HEK293 (cell line): ENCODE measurements around the gene DDIT4.

Source experiments
- CTCF ChIA-PET: fragments of 350-600 bp; formaldehyde crosslinking; extraction: SDS; loops from one replicate; lab custom pipeline; 2021; ENCODE audit warnings: antibody characterized with exemption; lab: Yijun Ruan, JAX
- POLR2A ChIA-PET: fragments of 300-600 bp; formaldehyde crosslinking; extraction: SDS; loops from one replicate; lab custom pipeline; 2020; ENCODE audit warnings: antibody characterized with exemption, inconsistent platforms; lab: Yijun Ruan, JAX
- H3K27ac ChIP-seq: fragments of 200-500 bp; sonication (Bioruptor generic); 2 replicates; pipeline ENCODE4 v1.5.1; 2014; ENCODE audit warnings: low read depth, low read length, control low read depth, inconsistent platforms; ENCODE audit errors: extremely low read depth
- H3K36me3 ChIP-seq, 2 experiments: fragments of 200-500 bp in 1 of 2; sonication (Bioruptor generic) in 1 of 2; 1 replicate in 1 of 2; 2 replicates in 1 of 2; pipeline ENCODE4 v1.5.1; 2014 to 2017; ENCODE audit warnings: inconsistent platforms in 2 of 2, low read length in 2 of 2; ENCODE audit not compliant: control insufficient read depth in 2 of 2, insufficient read depth in 1 of 2
- H3K4me1 ChIP-seq: fragments of 200-500 bp; sonication (Bioruptor generic); 2 replicates; pipeline ENCODE4 v1.5.1; 2014; ENCODE audit warnings: mild to moderate bottlenecking, low read length, inconsistent platforms; ENCODE audit not compliant: control insufficient read depth, insufficient read depth
- H3K4me3 ChIP-seq: 2 replicates; pipeline ENCODE4 v1.5.1; 2011; ENCODE audit warnings: low read depth, mild to moderate bottlenecking, control low read depth, low read length, moderate library complexity
- H3K9me3 ChIP-seq: fragments of 200-500 bp; sonication (Bioruptor generic); 2 replicates; pipeline ENCODE4 v1.5.1; 2014; ENCODE audit warnings: low read depth, low read length, inconsistent platforms; ENCODE audit not compliant: control insufficient read depth, insufficient read depth
- BCL11B ChIP-seq: fragments of 450-650 bp; formaldehyde crosslinking; IDR thresholded peaks from 2 replicates; pipeline ENCODE4 v1.5.1; 2016; ENCODE audit warnings: low read depth, missing biosample characterization, missing genetic modification characterization
- GFI1B ChIP-seq: fragments of 450-650 bp; formaldehyde crosslinking; IDR thresholded peaks from 2 replicates; pipeline ENCODE4 v1.5.1; 2016; ENCODE audit warnings: missing biosample characterization, missing genetic modification characterization
- MYNN ChIP-seq: fragments of 450-650 bp; formaldehyde crosslinking; IDR thresholded peaks from 2 replicates; pipeline ENCODE4 v1.5.1; 2016; ENCODE audit warnings: missing biosample characterization, missing genetic modification characterization, borderline replicate concordance
- SCRT2 ChIP-seq: fragments of 450-650 bp; formaldehyde crosslinking; IDR thresholded peaks from 2 replicates; pipeline ENCODE4 v1.5.1; 2016; ENCODE audit warnings: missing biosample characterization, missing genetic modification characterization
- SP3 ChIP-seq: fragments of 450-650 bp; formaldehyde crosslinking; IDR thresholded peaks from 2 replicates; pipeline ENCODE4 v1.5.1; 2016; ENCODE audit warnings: missing biosample characterization, missing genetic modification characterization
- ZIC2 ChIP-seq: fragments of 450-650 bp; formaldehyde crosslinking; IDR thresholded peaks from 2 replicates; pipeline ENCODE4 v1.5.1; 2016; ENCODE audit warnings: missing biosample characterization, missing genetic modification characterization
- ZNF10 ChIP-seq: fragments of 450-650 bp; formaldehyde crosslinking; IDR thresholded peaks from 2 replicates; pipeline ENCODE4 v1.5.1; 2017; ENCODE audit warnings: missing biosample characterization, missing genetic modification characterization
- ZNF148 ChIP-seq: fragments of 450-650 bp; formaldehyde crosslinking; IDR thresholded peaks from 2 replicates; pipeline ENCODE4 v1.5.0; 2017; ENCODE audit warnings: missing biosample characterization, missing genetic modification characterization, borderline replicate concordance
- ZNF157 ChIP-seq: fragments of 450-650 bp; formaldehyde crosslinking; IDR thresholded peaks from 2 replicates; pipeline ENCODE4 v1.5.1; 2016; ENCODE audit warnings: missing biosample characterization, missing genetic modification characterization
- ZNF433 ChIP-seq: fragments of 450-650 bp; formaldehyde crosslinking; IDR thresholded peaks from 2 replicates; pipeline ENCODE4 v1.5.1; 2016; ENCODE audit warnings: missing biosample characterization, missing genetic modification characterization, low read depth
- ZNF488 ChIP-seq: fragments of 450-650 bp; formaldehyde crosslinking; IDR thresholded peaks from 2 replicates; pipeline ENCODE4 v1.5.1; 2016; ENCODE audit warnings: missing biosample characterization, missing genetic modification characterization
- ZNF510 ChIP-seq: fragments of 450-650 bp; formaldehyde crosslinking; IDR thresholded peaks from 2 replicates; pipeline ENCODE4 v1.5.1; 2018; ENCODE audit warnings: mild to moderate bottlenecking, missing genetic modification characterization, missing biosample characterization; ENCODE audit not compliant: insufficient replicate concordance
- ZNF623 ChIP-seq: fragments of 450-650 bp; formaldehyde crosslinking; IDR thresholded peaks from 2 replicates; pipeline ENCODE4 v1.5.1; 2016; ENCODE audit warnings: missing biosample characterization, missing genetic modification characterization
- ZNF704 ChIP-seq: fragments of 450-650 bp; formaldehyde crosslinking; IDR thresholded peaks from 2 replicates; pipeline ENCODE4 v1.5.1; 2016; ENCODE audit warnings: missing biosample characterization, missing genetic modification characterization
- ZXDB ChIP-seq: fragments of 450-650 bp; formaldehyde crosslinking; IDR thresholded peaks from 2 replicates; pipeline ENCODE4 v1.5.1; 2016; ENCODE audit warnings: missing biosample characterization, missing genetic modification characterization

DDIT4 gene

GRCh38 chr10:72249176-72249862 is 24.4 kb upstream of the DDIT4 start (continued):
- peak; percentile 89 for TF ChIP-seq ZNF623

- H3K9me3 ChIP-seq, result no peaks in the 10 kb centered on the region
- H3K4me3 ChIP-seq, result no peak overlapping the region
- ChIA-PET CTCF (interaction anchor here (0.6 to 2.4 kb wide), 4 partner anchors 24 to 608 kb away, joined by 3 to 11 read pairs (median 4); partner anchors contain the start of gene DDIT4), POLR2A (interaction anchor here (0.6 kb wide), 1 partner anchor 1773 kb away, joined by 3 read pairs; no protein-coding TSS in a partner anchor)
- no peak overlapping the region for H3K27ac ChIP-seq
- TF ChIP-seq ZNF10 (tag by site-specific recombination), result peak; percentile 92
- TF ChIP-seq ZXDB (tag by site-specific recombination), result no peak
- peaks cover 13% of the 10 kb centered on the region for H3K4me1 ChIP-seq
- no peaks in the 10 kb centered on the region for H3K36me3 ChIP-seq
Measured at GRCh38 chr10:72250666-72251065, 23.1 kb upstream of the DDIT4 start.

GRCh38 chr10:72251635-72252034 is 22.1 kb upstream of the DDIT4 start:
- no peak for TF ChIP-seq SCRT2 (tag by site-specific recombination)
- TF ChIP-seq GFI1B (tag by site-specific recombination), result no peak
- TF ChIP-seq ZNF488 (tag by site-specific recombination), result no peak
- TF ChIP-seq ZNF157 (tag by site-specific recombination), result no peak
- no peak for TF ChIP-seq BCL11B (tag by site-specific recombination)
- TF ChIP-seq ZNF510 (tag by site-specific recombination), result no peak
- no peak for TF ChIP-seq ZNF148 (tag by site-specific recombination)
- TF ChIP-seq MYNN (tag by site-specific recombination), result no peak
- no peak for TF ChIP-seq ZNF433 (tag by site-specific recombination)
- TF ChIP-seq ZIC2, result no peak
- TF ChIP-seq SP3, result no peak
- no peak for TF ChIP-seq ZNF704 (tag by site-specific recombination)
- POLR2A ChIA-PET, result interaction anchor here (0.6 kb wide), 1 partner anchor 1772 kb away, joined by 3 read pairs; no protein-coding TSS in a partner anchor

More at GRCh38 chr10:72251635-72252034, 22.1 kb upstream of the DDIT4 start:
- Histone ChIP-seq H3K36me3 (no peaks in the 10 kb centered on the region), H3K4me3 (no peak overlapping the region), H3K27ac (no peak overlapping the region), H3K4me1 (peaks cover 13% of the 10 kb centered on the region), H3K9me3 (no peaks in the 10 kb centered on the region)
- CTCF ChIA-PET, result interaction anchor here (1.6 to 2.4 kb wide), 2 partner anchors 9 to 23 kb away, joined by 6 to 11 read pairs; partner anchors contain the start of gene DDIT4
